GM21423 (cell line): ENCODE results near the gene ZDHHC11.
"Not testable (repeated sequence)": the region's sequence is repeated elsewhere in the genome, so short reads cannot be mapped to it uniquely, and the experiment has no call there.

ENCODE experiments used
- ATAC-seq: cut with Tn5 transposase; IDR thresholded peaks from one replicate; pipeline ENCODE4 v1.9.1; 2021; ENCODE audit warnings: mild to moderate bottlenecking, moderate library complexity; ENCODE audit not compliant: unreplicated experiment

Gene ZDHHC11

DNA sequence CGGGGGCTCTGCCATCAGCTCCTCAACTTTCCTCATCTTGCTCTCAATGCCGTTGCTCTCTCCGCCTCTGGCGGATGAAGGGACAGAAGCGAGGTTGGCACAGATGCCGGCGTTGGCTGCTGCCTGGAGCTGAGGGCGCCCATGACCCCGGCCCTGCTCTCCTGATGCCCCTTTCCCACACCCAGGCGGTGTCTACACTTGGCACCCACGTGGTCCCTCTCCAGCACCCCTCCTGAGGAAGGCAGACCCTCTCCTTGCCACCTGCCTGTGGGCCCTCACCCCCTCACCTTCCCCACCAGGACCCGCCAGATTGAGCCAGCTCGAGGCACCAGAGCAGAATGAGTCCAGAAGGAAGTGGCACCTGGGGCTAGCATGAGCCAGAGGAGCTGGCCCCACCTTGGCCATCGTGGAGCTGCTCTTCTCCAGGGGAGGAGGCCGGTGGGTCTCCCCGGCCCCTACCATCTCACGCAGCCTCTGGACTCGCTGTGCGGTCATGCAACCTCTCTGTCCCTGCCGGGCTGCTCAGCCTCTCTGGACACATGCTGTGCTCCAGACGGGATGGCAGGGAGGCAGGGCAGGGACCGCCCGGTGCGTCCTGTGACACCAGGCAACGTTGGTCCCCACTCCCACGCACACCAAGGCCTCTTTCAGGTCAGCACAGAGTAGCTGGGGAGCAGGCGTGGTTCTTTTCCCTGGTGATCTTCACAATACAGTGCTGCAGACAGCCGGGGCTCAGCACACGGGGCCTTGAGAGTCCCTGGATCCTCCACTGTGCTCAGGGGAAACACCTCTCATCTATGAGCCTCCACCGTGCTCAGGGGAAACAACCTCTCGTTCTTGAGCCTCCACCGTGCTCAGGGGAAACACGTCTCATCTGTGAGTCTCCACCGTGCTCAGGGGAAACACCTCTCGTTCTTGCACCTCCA lies 4.8 kb downstream of the ZDHHC11 start:
- ATAC-seq = not testable (repeated sequence)

GRCh38 chr5:845031-845675 lies 5.6 kb downstream of the ZDHHC11 start:
- not testable (repeated sequence) for ATAC-seq

GRCh38 chr5:844426-844825 lies 6.4 kb downstream of the ZDHHC11 start:
- ATAC-seq = not testable (repeated sequence)

- ATAC-seq = not testable (repeated sequence)
These were observed 6.9 kb downstream of the ZDHHC11 start for GRCh38 chr5:843926-844325.

GRCh38 chr5:843371-843770 lies 7.4 kb downstream of the ZDHHC11 start:
- not testable (repeated sequence) for ATAC-seq

DNA sequence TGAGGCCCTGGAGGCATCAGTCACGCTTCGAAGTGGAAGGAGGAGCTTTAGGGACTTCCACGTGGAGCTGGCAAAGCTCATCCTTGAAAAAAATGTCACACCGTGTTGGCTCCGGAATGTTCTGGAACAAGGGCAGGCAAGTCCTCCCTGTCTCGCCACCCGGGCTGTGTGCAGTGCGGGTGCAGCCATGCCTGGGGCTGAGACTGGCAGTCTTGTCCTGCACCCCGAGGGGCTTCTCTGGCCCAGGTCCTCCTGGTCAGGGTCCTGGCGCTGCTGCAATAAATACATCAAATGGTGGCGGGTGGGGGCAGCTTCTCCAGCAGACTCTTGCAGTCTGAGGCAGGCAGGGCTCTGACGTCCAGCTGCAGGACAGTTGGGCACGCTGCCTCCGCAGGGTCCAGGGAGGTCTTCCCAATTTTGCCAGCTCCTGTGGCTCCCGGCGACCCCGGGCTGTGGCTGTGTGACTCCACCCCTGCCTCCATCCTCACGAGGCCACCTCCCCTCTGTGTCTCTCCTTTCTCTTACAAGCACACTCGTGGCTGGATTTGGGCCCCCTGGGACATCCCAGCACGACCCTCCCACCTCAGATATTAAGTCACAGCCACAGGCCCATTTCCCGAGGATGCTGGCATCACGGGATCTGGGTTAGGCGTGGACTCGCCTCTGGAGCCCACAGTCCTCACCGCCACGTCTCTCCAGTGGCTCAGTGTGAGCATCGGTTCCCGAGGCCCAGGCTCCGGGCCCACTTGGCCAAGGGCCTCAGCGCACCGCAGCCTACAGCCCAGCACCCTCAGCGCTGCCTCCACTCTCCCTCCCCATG lies 8.2 kb downstream of the ZDHHC11 start:
- not testable (repeated sequence) for ATAC-seq

DNA sequence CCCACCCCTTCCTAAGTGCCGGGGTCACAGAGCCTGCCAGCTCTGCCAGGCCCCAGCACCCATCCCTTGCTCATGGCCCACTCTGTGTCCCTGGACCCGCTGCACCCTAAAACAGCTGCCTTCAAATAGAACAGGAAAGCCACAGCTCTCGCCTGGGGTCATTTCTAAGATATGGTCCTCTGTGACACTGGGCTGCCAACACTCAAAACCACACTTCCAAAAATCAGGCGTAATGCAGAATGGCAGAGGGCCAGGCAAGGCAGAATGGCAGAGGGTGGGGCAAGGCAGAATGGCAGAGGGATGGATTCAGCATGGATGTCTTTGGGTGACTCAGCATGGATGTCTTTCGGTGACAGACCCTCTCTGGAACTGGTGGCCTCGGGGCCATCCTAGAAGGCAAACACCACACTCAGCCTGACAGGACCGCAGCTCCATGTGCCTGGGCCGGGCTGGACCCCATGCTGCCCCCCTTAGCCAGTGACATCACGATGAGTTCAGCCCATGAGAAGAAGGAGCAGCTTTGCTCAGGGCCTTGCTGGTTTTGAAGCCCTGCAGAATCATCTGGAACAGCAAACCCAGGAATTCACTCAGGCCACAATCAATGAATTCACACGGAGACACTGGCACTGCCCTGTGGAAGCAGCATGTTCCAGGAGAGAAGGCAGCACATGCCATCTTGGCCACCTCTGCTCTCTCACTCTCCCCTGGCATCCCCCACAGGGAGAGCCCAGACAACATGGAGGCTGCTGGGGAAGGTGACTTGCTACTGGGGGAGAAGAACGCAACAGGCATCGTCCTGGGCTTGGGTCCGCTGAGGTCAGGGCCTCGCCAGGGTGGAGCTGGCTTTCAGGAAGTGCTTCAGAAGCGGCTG lies 9.0 kb downstream of the ZDHHC11 start:
- not testable (repeated sequence) for ATAC-seq

DNA sequence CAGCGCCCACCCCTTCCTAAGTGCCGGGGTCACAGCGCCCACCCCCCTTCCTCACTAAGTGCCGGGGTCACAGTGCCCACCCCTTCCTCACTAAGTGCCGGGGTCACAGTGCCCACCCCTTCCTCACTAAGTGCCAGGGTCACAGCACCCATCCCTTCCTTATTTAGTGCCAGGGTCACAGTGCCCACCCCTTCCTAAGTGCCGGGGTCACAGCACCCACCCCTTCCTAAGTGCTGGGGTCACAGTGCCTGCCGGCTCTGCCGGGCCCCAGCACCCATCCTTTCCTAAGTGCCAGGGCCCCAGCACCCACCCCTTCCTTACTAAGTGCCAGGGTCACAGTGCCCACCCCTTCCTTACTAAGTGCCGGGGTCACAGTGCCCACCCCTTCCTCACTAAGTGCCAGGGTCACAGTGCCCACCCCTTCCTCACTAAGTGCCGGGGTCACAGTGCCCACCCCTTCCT lies 9.8 kb downstream of the ZDHHC11 start:
- ATAC-seq = not testable (repeated sequence)

DNA sequence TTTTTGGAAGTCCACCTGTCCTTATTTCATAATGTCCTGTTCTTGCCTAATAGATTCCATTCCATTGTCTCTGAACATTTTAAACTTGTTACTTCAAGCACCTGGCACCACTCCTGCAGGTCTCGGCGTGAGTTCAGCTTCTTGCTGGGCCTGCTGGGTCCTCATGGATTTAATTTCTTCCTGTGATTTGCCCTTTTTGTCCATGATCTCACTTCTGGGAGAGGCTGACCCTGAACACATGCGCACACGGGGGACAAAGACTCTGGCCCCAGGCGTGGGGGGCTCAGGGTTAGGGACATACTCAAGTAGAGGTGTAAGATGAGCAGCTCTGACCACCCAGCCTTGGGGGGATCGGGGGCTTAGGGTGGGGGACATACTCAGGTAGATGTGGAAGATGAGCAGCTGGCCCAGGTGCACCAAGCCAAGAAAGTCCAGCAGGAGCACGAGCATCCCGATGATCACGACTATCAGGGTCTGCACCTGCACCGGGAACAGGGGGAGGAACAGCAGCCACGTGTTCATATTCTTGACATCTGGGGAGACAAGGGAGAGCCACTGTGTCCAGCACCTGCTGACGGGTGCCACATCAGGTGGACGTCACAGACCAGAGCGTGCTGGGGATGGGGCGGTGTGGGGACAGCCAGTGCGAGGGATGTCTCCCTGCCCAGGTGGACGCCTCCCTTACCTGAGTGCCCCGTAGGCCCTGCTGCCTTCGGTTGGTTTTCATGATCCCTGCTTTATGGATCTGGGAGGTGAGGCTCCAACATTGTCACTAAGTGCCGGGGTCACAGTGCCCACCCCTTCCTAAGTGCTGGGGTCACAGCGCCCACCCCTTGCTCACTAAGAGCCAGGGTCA lies 10.4 kb downstream of the ZDHHC11 start:
- not testable (repeated sequence) for ATAC-seq

DNA sequence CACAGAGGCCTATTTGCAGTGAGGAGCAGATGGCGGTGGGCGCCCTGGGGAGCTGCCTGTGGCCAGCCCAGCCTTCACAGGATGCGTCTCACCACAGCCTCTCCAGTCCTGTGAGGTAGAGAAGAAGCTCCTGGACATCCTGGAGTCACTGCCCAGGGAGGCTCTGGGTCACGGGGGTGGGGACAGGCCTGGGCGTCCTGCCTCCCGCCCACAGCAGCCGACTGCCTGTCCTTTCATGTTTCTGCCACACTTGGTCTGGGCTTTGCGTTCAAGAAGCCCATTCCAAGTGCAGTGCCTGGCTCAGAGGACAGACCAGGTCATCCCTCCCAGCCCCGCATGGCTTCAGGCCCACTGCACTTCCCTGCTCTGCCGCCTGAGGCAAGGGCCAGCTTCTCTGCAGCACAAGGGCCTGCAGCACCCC lies 12.3 kb downstream of the ZDHHC11 start:
- ATAC-seq = not testable (repeated sequence)

DNA sequence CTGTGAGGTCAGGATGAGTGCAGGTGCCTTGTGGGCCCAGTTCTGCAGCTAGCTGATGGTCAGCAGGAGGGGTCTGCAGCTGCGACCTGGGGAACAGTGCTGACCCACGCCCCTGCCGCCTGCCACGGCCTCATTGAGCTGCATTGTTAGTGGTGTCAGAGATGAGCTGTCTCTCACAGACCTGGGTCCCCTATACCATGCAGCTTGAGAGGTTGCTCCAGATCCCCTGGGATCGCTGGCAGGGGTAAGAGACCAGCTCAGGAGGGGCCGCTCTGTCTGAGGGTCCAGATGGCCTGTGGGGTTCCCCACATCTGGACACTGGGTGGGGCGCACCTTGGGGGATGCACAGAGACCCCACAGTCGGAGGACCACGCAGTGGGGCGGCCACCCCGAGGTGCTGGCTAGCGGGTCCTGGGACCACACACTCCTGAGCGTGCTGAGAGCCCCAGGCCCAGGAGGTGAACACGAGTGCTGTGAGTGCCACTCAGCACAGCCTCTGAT lies 13.1 kb downstream of the ZDHHC11 start:
- not testable (repeated sequence) for ATAC-seq

DNA sequence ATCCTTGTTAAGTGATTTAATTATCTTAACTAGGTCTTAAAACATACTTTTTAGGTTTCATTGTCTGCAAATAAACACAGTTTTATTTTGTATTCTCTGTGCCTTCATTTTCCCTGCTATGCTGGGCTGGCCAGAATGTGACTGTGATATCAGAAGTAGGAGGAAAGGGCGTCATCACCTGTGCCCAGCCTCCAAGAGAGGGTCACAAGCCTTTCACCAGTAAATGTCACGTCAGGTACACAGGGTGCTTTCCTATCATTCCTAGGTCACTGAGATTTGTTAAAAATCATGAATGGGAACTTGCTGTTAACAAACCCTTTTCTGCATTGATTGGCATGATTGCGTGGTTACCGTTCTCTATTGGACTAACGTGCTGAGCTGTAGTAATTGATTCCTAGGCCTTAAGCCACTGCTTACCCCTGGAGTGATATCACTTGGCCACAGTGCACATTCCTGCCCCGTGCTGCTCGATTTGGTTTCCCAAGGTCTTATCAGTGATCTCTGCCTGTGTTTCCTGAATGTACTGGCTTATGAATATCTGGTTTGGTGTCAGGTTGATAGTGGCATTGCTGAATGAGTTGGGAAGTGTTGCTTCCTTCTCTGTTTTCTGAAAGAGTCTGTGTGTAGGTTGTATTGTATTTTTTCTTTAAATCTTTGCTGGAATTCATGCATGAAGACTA lies 14.7 kb downstream of the ZDHHC11 start:
- ATAC-seq = not testable (repeated sequence)

DNA sequence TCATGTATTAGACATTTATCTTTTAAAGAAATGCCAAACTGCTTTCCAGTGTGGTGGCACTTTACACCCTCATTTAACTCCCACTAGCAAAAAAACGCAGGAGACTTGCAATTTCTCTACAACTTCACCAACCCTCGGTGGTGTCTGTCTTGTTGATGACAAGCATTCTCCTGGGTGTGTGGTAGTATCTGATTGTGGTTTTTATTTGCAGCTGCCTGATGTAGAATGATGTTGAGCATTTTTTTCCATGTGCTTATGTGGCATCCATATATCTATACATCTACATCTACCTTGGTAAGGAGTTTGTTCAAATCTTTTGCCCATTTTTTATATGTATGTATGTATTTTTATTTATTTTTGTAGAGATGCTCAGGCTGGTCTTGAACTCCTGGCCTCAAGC lies 16.8 kb downstream of the ZDHHC11 start:
- ATAC-seq = not testable (repeated sequence)

GRCh38 chr5:828194-828593 lies 22.6 kb downstream of the ZDHHC11 start:
- ATAC-seq = not testable (repeated sequence)

DNA sequence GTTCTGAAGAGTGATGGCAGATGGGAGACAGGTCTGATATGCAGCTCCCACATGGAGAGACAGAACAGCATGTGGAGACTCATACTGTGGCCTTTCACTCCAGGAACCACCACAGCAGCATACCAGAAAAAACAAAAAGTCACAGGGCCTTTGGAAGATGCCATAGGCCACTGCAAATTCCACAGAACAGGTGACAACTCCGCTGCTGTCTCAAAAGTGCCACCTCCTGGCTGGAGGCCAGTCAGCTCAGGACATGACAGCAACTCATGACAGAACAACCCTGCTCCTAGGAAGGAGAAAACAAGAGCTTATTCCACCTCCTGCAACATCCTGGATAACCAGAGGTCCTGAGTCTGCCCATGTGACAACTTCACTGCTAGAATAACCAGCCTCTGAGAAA lies 25.2 kb downstream of the ZDHHC11 start:
- not testable (repeated sequence) for ATAC-seq

GRCh38 chr5:821504-821903 lies 29.3 kb downstream of the ZDHHC11 start:
- no peak for ATAC-seq

DNA sequence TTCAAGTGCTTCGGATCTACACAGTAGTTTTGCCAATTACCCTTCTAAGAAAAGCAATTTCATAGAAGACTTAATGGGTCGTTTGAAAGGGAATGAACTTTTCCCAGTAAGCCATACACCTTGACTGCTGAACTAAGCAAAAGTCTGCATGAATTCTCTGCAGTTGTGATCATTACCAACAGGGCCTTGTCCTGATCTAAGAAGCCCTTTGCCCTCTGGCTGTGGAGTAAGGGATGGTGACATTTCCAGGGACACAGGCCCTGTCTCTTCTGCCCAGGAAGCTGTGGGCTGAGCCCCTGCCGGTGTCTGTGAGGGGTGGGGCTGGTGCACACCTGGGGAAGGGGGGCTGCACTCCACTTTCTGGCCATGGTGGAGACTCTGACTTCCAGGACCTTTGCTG lies 30.5 kb downstream of the ZDHHC11 start:
- no peak for ATAC-seq

DNA sequence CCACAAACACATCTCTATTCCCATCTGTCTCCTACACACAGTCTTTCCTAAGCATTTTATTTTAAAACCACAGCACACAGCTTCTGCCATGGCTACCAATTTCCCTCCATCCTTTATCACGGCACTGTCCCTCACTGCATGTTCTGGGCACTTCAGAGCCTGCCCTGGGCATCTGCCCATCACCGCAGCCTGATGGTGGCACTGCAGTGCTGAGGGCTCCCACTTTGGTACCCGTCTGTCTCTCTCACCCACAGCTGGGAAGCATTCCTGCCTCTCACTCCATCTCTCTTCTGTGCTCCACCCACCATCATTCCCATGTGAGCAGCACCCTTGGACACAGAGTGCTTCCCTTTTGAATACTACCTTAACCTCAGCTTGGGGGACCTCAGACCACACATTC lies 31.7 kb downstream of the ZDHHC11 start:
- ATAC-seq = no peak
